RWPE1 (cell line): Measurements from ENCODE around the gene RFX5.

Source experiments
- CTCF ChIA-PET: fragments of 350-600 bp; sonication (Branson Sonifier 250); formaldehyde crosslinking; extraction: SDS; loops from one replicate; lab custom pipeline; 2021; lab: Yijun Ruan, JAX
- POLR2A ChIA-PET: fragments of 400-600 bp; formaldehyde crosslinking; extraction: SDS; loops from one replicate; lab custom pipeline; 2020; ENCODE audit warnings: antibody characterized with exemption; ENCODE audit not compliant: low non-redundant PET; lab: Yijun Ruan, JAX
- DNase-seq: peaks from one replicate; pipeline ENCODE4 v3.0.0; 2012; ENCODE audit warnings: low spot score
- H3K27ac ChIP-seq: fragments of 450-650 bp; 2 replicates; pipeline ENCODE4 v1.5.1; 2017
- CTCF ChIP-seq: fragments of 450-650 bp; conservative IDR thresholded peaks from 2 replicates; pipeline ENCODE4 v1.5.1; 2017; ENCODE audit warnings: low read depth, mild to moderate bottlenecking

RFX5 gene

GRCh38 chr1:151377150-151377884 is 30.3 kb upstream of the RFX5 start:
- no peak for TF ChIP-seq CTCF
- DNase-seq: no peak
- H3K27ac ChIP-seq: no peak overlapping the region
- ChIA-PET CTCF (no interaction called here), POLR2A (no interaction called here)

- CTCF ChIA-PET: no interaction called here
- POLR2A ChIA-PET: no interaction called here
- H3K27ac ChIP-seq: peak overlapping the region; percentile 83
- no peak for TF ChIP-seq CTCF
- no peak for DNase-seq
Measured at GRCh38 chr1:151373196-151373595, 26.1 kb upstream of the RFX5 start.

- no peak for TF ChIP-seq CTCF
- CTCF ChIA-PET: interaction anchor here (0.6 kb wide), 2 partner anchors 20 to 25 kb away, joined by 3 read pairs; no protein-coding TSS in a partner anchor
- POLR2A ChIA-PET: no interaction called here
- DNase-seq: peak; percentile 38
- peak within 1 kb of the TSS; percentile 83 for H3K27ac ChIP-seq
Measured at GRCh38 chr1:151372058-151372934, 25.2 kb upstream of the RFX5 start, which contains the start of gene SELENBP1. Gene SELENBP1 (minus strand): TSS chr1:151372705. CDS start chr1:151372641, 64 bp downstream.

- H3K27ac ChIP-seq: peak overlapping the region; percentile 83
- no peak for TF ChIP-seq CTCF
- CTCF ChIA-PET: interaction anchor here (0.6 kb wide), 1 partner anchor 26 kb away, joined by 3 read pairs; no protein-coding TSS in a partner anchor
- POLR2A ChIA-PET: no interaction called here
- DNase-seq: peak; percentile 42
Measured at GRCh38 chr1:151371370-151372057, 24.5 kb upstream of the RFX5 start.

GRCh38 chr1:151370211-151370911 is 23.3 kb upstream of the RFX5 start:
- TF ChIP-seq CTCF: no peak
- ChIA-PET CTCF (no interaction called here), POLR2A (no interaction called here)
- H3K27ac ChIP-seq: peak overlapping the region; percentile 83
- DNase-seq: no peak

- no peak for DNase-seq
- POLR2A ChIA-PET: no interaction called here
- CTCF ChIA-PET: no interaction called here
- no peak overlapping the region for H3K27ac ChIP-seq
- no peak for TF ChIP-seq CTCF
Measured at GRCh38 chr1:151369621-151370048, 22.6 kb upstream of the RFX5 start.
